OCI-LY7 (cell line): Measurements from ENCODE around the gene WDFY3. TPM values are rescaled to one million over a fixed set of nuclear protein-coding genes. Genes with fewer than 3 reads are reported as not detected.

Experiments
- BruUV-seq: library from RNA; stranded (reverse); fragments of 400-500 nt; replicated peaks from 2 replicates; lab custom pipeline; 2021; lab: Mats Ljungman, UMichigan
- CTCF ChIA-PET: fragments of 300-600 bp; sonication (Branson Sonifier 250); formaldehyde crosslinking; loops from one replicate; lab custom pipeline; 2022; ENCODE audit warnings: antibody characterized with exemption; ENCODE audit not compliant: unreplicated experiment; lab: Charles Lee
- POLR2A ChIA-PET: fragments of 300-600 bp; sonication (Branson Sonifier 250); formaldehyde crosslinking; loops from one replicate; lab custom pipeline; 2022; ENCODE audit warnings: antibody characterized with exemption; lab: Charles Lee
- DNase-seq: peaks from one replicate; pipeline ENCODE4 v3.0.0-alpha.2; 2015; ENCODE audit warnings: low spot score
- H2AFZ ChIP-seq: fragments of 200-600 bp; sonication (generic), shearing (Covaris generic); 2 replicates; pipeline ENCODE4 v1.6.1; 2014; ENCODE audit warnings: mild to moderate bottlenecking, antibody characterized with exemption, low read length, moderate library complexity
- H3K27ac ChIP-seq: fragments of 200-600 bp; sonication (generic); 2 replicates; pipeline ENCODE4 v1.5.1; 2014; ENCODE audit warnings: mixed run types, low read depth, mild to moderate bottlenecking, moderate library complexity, low read length, inconsistent platforms; ENCODE audit not compliant: poor library complexity, severe bottlenecking
- H3K36me3 ChIP-seq: fragments of 200-600 bp; sonication (generic); 2 replicates; pipeline ENCODE4 v1.6.1; 2014; ENCODE audit warnings: mild to moderate bottlenecking, antibody characterized with exemption, low read length, moderate library complexity, mixed read lengths; ENCODE audit not compliant: insufficient read depth
- H3K4me1 ChIP-seq: fragments of 200-600 bp; sonication (generic); 2 replicates; pipeline ENCODE4 v1.5.1; 2014; ENCODE audit warnings: mild to moderate bottlenecking, low read length; ENCODE audit not compliant: insufficient read depth, poor library complexity, severe bottlenecking
- H3K4me2 ChIP-seq: fragments of 200-600 bp; sonication (generic); 2 replicates; pipeline ENCODE4 v1.6.1; 2014; ENCODE audit warnings: mild to moderate bottlenecking, low read length
- H3K4me3 ChIP-seq: fragments of 200-600 bp; sonication (generic); 2 replicates; pipeline ENCODE4 v1.5.1; 2014; ENCODE audit warnings: mild to moderate bottlenecking, low read depth, low read length; ENCODE audit not compliant: poor library complexity, severe bottlenecking
- H3K79me2 ChIP-seq: fragments of 200-600 bp; sonication (generic); 2 replicates; pipeline ENCODE4 v1.6.1; 2016; ENCODE audit warnings: low read depth, mild to moderate bottlenecking, low read length, moderate library complexity, mixed read lengths; ENCODE audit not compliant: insufficient read depth
- H3K9me2 ChIP-seq: fragments of 200-600 bp; sonication (generic); 2 replicates; pipeline ENCODE4 v1.6.1; 2016; ENCODE audit warnings: mild to moderate bottlenecking, low read length, mixed read lengths; ENCODE audit not compliant: insufficient read depth
- H3K9me3 ChIP-seq: fragments of 200-600 bp; sonication (generic); 2 replicates; pipeline ENCODE4 v1.6.1; 2014; ENCODE audit warnings: mild to moderate bottlenecking, mixed run types, low read length, mixed read lengths
- H4K20me1 ChIP-seq: fragments of 200-600 bp; sonication (generic); 2 replicates; pipeline ENCODE4 v1.6.1; 2014; ENCODE audit warnings: mild to moderate bottlenecking, antibody characterized with exemption, low read length, moderate library complexity, mixed read lengths; ENCODE audit not compliant: insufficient read depth
- CTCF ChIP-seq: fragments of 200-600 bp; sonication (generic); conservative IDR thresholded peaks from 2 replicates; pipeline ENCODE4 v1.5.1; 2014; ENCODE audit warnings: mild to moderate bottlenecking, antibody characterized with exemption, low read length, moderate library complexity, mixed read lengths
- EZH2phosphoT487 ChIP-seq: fragments of 200-600 bp; sonication (generic); IDR thresholded peaks from 2 replicates; pipeline ENCODE4 v1.6.1; 2018; ENCODE audit warnings: low read depth, borderline replicate concordance, mild to moderate bottlenecking, mixed run types, antibody characterized with exemption, low read length, moderate library complexity, mixed read lengths
- intact Hi-C: fragments of 100-400 bp; cut with micrococcal nuclease; formaldehyde crosslinking; loops from one replicate; pipeline ENCODE4 v1.10.0; 2022; ENCODE audit not compliant: unreplicated experiment
- total RNA-seq, 2 experiments: library from RNA; depleted of rRNA in 1 of 2; stranded (reverse); fragments of >200 nt in 1 of 2; shearing (Covaris generic) in 1 of 2; gene quantifications; 2 replicates each; pipeline ENCODE4 v1.2.3, GENCODE V29; 2014 to 2022

Gene WDFY3
- total RNA-seq, 2 experiments from 2014 or later: not detected

GRCh38 chr4:85000343-85000742 is 33.9 kb upstream of the WDFY3 start:
- DNase-seq: no peak
- Histone ChIP-seq H3K9me3 (no peaks in the 10 kb centered on the region), H3K36me3 (no peaks in the 10 kb centered on the region), H3K4me3 (no peak overlapping the region), H3K4me2 (no peak overlapping the region), H3K27ac (no peak overlapping the region), H2AFZ (no peak overlapping the region), H3K79me2 (no peaks in the 10 kb centered on the region), H3K4me1 (no peaks in the 10 kb centered on the region), H3K9me2 (no peaks in the 10 kb centered on the region), H4K20me1 (no peaks in the 10 kb centered on the region)
- ChIA-PET POLR2A (no interaction called here), CTCF (no interaction called here)
- TF ChIP-seq EZH2phosphoT487: no peak
- TF ChIP-seq CTCF: no peak
- no TSS peak for BruUV-seq
- intact Hi-C loops: no loop called here

- CTCF ChIA-PET: no interaction called here
- no peaks in the 10 kb centered on the region for H3K9me2 ChIP-seq
- no peak overlapping the region for H3K27ac ChIP-seq
- BruUV-seq: no TSS peak
- H3K4me1 ChIP-seq: no peaks in the 10 kb centered on the region
- H2AFZ ChIP-seq: no peak overlapping the region
- H3K79me2 ChIP-seq: no peaks in the 10 kb centered on the region
- intact Hi-C loops: no loop called here
- H3K4me3 ChIP-seq: no peak overlapping the region
- H3K4me2 ChIP-seq: no peak overlapping the region
- no peaks in the 10 kb centered on the region for H3K36me3 ChIP-seq
- no peak for TF ChIP-seq EZH2phosphoT487
- no peak for TF ChIP-seq CTCF
- H3K9me3 ChIP-seq: no peaks in the 10 kb centered on the region
- DNase-seq: no peak
- POLR2A ChIA-PET: no interaction called here
- H4K20me1 ChIP-seq: no peaks in the 10 kb centered on the region
Observed at GRCh38 chr4:84995386-84995785, 28.9 kb upstream of the WDFY3 start.

- Histone ChIP-seq H3K36me3 (no peaks in the 10 kb centered on the region), H3K4me1 (no peaks in the 10 kb centered on the region), H3K9me2 (no peaks in the 10 kb centered on the region), H3K9me3 (no peaks in the 10 kb centered on the region), H3K4me3 (no peak overlapping the region), H2AFZ (no peak overlapping the region), H3K79me2 (no peaks in the 10 kb centered on the region), H3K4me2 (no peak overlapping the region), H4K20me1 (no peaks in the 10 kb centered on the region), H3K27ac (no peak overlapping the region)
- TF ChIP-seq EZH2phosphoT487 (no peak), CTCF (no peak)
- intact Hi-C loops: no loop called here
- no TSS peak for BruUV-seq
- ChIA-PET POLR2A (no interaction called here), CTCF (no interaction called here)
- DNase-seq: no peak
Observed at GRCh38 chr4:84994280-84994679, 27.8 kb upstream of the WDFY3 start.
